Hematopoietic multipotent progenitor cell treated with erythropoietin and hydrocortisone succinate and interleukin-3 and kit ligand, for 17 days (in vitro differentiated cells): ENCODE results near the gene PGBD5.

Experiments
- DNase-seq: peaks from one replicate; pipeline ENCODE4 v3.0.0-alpha.2; 2015; ENCODE audit warnings: low spot score

The PGBD5 gene

GRCh38 chr1:230396966-230397365, 29.2 kb downstream of the PGBD5 start:
- no peak for DNase-seq

DNA sequence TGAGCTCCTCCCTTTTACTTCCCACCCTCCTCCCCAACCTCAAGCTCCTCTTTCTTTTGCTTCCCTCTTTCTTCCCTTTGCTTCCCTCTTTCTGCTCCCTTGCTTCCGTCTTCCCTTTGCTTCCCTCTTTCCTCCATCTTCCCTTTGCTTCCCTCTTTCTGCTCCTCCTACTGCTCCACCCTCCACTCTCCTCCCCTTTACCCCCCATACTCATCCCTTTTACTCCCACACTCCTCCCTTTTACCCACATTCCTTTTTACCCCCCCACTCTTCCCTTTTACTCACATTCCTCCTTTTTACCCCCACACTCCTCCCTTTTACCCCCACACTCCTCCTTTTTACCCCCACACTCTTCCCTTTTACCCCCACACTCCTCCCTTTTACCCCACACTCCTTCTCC, 30.2 kb downstream of the PGBD5 start:
- no peak for DNase-seq

DNA sequence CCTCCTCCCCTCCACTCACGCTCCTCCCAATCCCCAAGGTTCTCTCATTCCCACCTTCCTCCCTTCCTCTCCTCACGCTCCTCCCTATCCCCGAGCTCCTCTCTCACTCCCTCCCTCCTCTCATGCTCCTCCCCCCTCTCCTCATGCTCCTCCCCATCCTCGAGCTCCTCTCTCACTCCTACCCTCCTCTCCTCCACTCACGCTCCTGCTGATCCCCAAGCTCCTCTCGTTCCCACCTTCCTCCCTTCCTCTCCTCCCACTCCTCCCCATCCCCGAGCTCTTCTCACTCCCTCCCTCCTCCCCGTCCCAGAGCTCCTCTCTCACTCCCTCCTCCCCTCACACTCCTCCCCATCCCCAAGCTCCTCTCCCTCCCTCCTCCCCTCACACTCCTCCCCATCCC, 31.4 kb downstream of the PGBD5 start:
- no peak for DNase-seq

- DNase-seq = no peak
These were observed 32.0 kb downstream of the PGBD5 start for GRCh38 chr1:230394134-230394533.

DNA sequence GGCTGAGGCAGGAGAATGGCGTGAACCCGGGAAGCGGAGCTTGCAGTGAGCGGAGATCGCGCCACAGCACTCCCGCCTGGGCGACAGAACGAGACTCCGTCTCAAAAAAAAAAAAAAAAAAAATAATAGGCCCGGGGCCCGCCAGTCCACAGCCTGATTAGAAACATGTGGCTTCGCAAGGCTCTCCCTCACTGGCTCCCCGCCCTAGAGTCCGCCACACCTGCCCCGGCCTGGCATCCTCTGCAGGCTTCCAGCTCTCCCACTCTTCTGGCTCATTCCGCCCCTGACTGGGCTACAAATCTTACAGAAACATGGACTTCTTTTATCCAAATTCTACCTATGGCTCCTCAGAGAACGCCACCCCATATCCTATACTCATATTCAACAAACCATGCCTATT, 32.4 kb downstream of the PGBD5 start:
- DNase-seq = no peak

DNA sequence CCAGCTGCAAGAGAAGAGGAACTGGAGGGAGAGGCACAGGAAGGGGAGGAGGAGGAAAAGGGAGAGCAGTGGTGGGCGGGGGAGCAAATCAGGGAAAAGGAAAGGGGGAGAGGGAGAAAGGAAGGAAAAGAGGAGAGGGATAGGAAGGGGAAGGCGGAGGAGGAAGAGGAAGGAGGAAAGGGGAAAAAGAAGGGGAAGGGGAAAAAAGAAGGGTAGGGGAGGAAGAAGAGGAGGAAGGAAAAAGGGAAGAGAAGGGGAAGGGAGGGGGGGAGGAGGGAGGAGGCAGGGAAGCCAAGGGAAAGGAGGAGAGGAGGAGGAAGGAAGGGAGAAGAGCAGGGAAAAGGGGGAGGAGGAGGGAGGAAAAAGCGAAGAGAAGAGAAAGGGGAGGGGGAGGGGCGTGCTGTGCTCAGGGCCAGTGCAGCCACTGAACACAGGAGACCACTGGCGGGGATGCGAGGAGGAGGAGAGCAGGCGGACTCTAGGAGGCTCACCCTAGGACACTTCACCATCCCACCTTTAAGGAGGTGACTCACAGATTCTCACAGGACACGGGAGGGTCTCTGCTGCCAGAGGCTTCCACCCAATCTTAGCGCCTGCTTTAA, 33.1 kb downstream of the PGBD5 start:
- no peak for DNase-seq

GRCh38 chr1:230392536-230392909, 33.6 kb downstream of the PGBD5 start:
- DNase-seq = no peak

DNA sequence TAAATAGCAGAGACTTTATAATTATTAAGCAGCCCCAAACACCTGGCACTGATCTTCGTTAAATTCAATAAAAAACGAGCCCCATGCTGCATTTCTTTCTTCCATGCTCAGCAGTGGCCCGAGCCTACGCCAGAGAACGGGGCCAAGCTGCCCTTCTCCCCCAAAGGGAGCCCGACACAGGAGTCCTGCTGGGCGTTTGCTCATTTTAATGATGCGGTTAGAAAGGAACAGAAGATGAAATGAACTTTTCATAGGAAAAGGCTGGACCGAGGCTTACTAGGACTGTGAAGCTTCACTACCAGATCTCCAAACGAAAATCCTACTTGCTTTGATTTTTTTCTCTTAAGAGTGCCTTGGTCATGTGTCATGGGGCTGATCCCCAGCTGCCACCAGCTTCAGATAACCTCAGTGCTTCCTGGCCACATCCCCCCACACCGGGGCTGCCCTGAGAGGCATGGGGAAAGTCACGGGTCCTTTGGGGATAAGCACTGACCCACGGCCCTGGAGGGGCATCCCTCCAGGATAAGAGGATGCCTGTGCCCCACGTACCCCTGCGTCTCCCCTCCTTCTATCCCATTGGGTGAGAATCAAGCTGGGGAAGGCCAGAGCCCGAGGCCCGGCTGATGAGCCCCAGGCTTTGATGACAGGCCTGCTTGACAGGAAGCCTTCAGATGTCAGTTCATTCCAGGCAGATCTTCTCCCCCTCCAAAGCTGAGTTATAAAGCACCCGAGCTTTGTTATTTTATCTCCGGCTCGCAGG, 34.2 kb downstream of the PGBD5 start:
- DNase-seq = no peak

- DNase-seq = no peak
These were observed 35.8 kb downstream of the PGBD5 start for GRCh38 chr1:230390371-230390770.

GRCh38 chr1:230387876-230388275, 38.3 kb downstream of the PGBD5 start:
- no peak for DNase-seq

- DNase-seq = no peak
These were observed 38.8 kb downstream of the PGBD5 start for GRCh38 chr1:230387296-230387695.

DNA sequence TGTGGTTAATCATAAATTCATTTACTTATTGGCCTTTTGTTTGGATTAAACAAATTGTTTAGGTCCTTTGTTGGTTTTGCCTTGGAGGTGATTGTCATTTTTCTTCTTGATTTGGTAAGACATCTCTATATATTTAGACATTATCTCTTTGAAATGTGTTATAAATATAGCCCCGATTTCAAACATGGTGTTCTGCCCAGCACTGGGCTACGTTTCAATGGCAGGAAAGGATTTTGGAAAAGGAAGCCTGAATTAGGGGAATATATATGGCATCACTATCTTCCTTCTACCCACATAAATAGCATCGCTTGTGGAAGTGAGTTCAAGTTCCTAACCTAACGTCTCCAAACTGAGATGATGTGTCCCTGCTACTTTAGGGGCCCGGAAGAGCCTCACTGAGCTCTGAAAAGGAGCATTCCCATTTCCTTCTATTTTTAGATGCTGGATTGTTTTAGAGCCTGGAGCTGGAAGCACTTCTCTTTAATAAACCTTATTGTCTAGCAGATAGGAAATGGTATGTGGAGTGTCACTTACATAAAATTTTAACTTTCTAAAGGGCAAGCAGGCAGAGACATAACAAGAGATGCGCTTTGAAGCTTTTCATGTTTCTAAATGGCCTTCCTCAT, 39.4 kb downstream of the PGBD5 start:
- DNase-seq = no peak

DNA sequence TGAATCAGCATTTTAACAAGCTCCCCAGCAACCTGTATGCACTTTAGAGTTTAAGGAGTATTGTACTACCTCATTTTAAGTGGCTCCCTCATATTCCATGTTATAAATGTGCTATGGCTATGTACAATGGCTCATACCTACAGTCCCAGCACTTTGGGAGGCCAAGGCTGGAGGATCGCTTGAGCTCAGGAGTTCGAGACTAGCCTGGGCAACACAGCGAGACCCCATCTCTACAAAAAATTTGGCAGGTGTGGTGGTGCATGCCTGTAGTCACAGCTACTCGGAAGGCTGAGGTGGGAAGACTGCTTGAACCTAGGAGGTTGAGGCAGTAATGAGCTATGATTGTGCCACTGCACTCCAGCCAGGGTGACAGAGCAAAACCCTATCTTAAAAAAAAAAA, 40.2 kb downstream of the PGBD5 start:
- DNase-seq = no peak

GRCh38 chr1:230385158-230385450, 41.0 kb downstream of the PGBD5 start:
- DNase-seq = no peak

DNA sequence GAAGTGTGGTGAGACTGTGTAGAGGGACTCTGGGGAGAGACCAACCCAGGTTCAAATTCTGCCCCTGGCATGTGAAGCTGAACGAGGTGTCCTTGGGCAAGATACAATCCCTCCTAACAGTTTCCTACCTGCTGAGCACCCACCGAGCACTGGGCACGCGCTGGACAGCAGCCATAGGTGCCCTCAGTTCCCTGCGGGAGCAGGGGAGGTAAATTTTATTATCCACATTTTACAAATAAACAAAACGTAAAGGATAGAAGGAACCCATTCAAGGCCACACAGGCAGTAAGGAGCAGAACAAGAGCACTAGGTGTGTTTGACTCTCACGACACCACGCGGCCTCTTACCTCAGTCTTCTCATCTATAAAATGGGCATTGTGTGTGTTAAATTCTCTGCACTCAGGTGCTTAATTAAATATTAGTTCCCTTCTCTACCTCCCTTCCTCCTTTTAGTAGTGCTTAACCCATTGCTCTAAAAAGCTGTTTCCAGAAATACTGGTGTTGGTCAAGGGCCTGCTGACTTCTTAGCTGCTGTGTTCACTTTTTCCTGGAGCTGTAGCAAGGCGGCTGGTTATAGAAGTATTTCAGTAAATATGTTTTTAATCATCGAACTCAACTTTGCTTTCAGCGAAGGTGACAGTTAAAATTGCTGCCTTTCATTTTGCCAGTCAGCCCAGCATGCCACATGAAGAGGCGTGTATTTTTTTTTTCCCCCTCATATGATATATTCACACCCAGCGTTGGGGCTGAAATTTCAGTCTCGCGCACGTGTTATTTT, 41.6 kb downstream of the PGBD5 start:
- no peak for DNase-seq

DNA sequence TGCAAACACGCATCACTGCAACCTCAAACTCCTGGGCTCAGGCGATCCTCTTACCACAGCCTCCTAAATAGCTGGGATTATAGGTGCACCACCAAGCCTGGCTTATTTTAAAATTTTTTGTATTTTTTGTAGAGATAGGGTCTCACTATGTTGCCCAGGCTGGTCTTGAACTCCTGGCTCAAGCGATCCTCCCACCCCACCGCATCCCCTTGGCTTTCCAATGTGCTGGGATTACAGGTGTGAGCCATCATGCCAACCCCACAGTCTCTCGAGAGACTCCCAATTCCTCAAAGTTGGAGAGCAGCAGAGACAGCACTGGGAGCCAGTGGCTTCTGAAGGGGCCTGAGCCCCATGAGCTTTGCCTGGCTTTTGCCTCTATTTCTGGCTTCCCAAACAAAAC, 42.7 kb downstream of the PGBD5 start:
- DNase-seq = no peak

DNA sequence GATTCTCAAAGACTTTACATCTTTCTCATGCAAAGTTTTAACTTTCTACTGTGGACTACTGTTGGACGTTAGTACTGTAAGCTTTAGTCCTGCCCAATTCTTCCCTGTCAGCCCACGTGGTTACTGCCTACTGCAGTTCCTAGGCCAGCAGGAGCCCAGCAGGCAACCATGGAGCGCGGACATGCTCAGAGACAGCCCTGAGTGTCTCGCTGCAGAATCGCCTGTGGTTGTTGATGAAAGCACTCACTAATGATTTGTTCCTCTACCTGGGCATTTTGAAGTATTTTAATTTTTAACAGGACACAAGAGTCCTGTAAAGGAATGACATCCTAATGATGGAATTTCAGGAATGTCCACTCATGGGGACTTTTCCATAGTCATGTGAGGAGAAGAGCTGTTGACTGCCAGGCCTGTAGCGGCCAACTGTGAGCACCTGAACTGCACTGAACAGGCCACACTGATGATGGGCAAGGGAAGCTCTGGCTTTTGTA, 44.1 kb downstream of the PGBD5 start:
- no peak for DNase-seq

GRCh38 chr1:230381585-230381984, 44.5 kb downstream of the PGBD5 start:
- no peak for DNase-seq

GRCh38 chr1:230381049-230381467, 45.1 kb downstream of the PGBD5 start:
- DNase-seq = no peak

- DNase-seq = no peak
These were observed 46.2 kb downstream of the PGBD5 start for GRCh38 chr1:230379928-230380327.

- DNase-seq = no peak
These were observed 46.7 kb downstream of the PGBD5 start for GRCh38 chr1:230379462-230379861.

DNA sequence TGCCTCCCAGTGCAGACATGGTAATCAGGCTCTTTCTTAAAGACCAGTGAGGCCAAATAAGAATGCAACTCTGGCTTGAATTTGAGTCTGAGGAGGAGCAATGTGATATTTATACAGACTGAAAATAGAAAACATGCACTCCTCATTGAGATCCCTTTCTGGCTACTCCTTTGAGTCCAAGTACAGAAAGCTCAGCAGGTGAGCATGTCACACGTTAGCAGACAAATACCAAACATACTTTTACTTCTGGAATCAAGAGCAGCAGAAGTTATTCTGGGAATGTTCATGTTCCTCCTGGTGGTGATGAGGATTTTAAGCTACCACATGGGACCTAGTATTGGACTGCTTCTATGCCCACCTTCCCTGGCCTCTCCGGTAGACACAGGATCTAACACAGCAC, 48.3 kb downstream of the PGBD5 start:
- DNase-seq = no peak

DNA sequence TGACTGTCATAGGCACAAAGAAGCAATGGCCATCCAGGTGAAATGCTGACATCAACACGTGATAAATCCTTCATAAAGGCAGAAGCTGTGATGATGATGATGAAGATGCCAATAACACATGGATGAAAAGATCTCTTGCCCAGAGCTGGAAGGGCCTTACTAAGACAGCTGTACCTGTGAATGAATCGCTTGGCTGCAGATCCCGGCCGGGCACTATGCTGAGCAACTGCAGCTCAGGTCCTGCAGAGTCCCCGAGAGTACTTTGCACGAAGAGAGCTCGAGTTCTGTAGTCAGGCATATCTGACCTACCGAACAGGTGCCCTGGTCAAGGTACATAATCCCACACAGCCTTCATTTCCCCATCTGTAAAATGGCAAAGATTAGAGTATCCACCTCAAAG, 48.8 kb downstream of the PGBD5 start:
- DNase-seq = no peak
